MM.1S (cell line): ENCODE results near the gene JAKMIP3.

ENCODE experiments used
- DNase-seq: peaks from one replicate; pipeline ENCODE4 v3.0.0-alpha.2; 2015
- H2AFZ ChIP-seq: fragments of 300-600 bp; sonication (generic); 2 replicates; pipeline ENCODE4 v1.6.0; 2016; ENCODE audit warnings: antibody characterized with exemption, low read length
- H3F3A ChIP-seq: fragments of 300-600 bp; sonication (generic); 2 replicates; pipeline ENCODE4 v1.6.1; 2016; ENCODE audit warnings: mild to moderate bottlenecking, antibody characterized with exemption, low read length, moderate library complexity, mixed read lengths; ENCODE audit not compliant: insufficient read depth
- H3K27ac ChIP-seq: fragments of 300-600 bp; sonication (generic); 2 replicates; pipeline ENCODE4 v1.5.1; 2016; ENCODE audit warnings: mild to moderate bottlenecking, low read length
- H3K27me3 ChIP-seq: fragments of 300-600 bp; sonication (generic); replicated peaks from 2 replicates; pipeline ENCODE4 v1.6.0; 2016; ENCODE audit warnings: low read length; ENCODE audit not compliant: insufficient read depth
- H3K36me3 ChIP-seq: fragments of 300-600 bp; sonication (generic); replicated peaks from 2 replicates; pipeline ENCODE4 v1.6.1; 2016; ENCODE audit warnings: mild to moderate bottlenecking, low read length, mixed read lengths; ENCODE audit not compliant: insufficient read depth
- H3K4me1 ChIP-seq: fragments of 300-600 bp; sonication (generic); 2 replicates; pipeline ENCODE4 v1.6.1; 2016; ENCODE audit warnings: low read length, mixed read lengths
- H3K4me2 ChIP-seq: fragments of 300-600 bp; sonication (generic); 2 replicates; pipeline ENCODE4 v1.6.0; 2016; ENCODE audit warnings: low read depth, low read length
- H3K4me3 ChIP-seq: fragments of 300-600 bp; sonication (generic); 2 replicates; pipeline ENCODE4 v1.5.1; 2016; ENCODE audit warnings: low read length, mixed read lengths
- H3K79me2 ChIP-seq: fragments of 300-600 bp; sonication (generic); 2 replicates; pipeline ENCODE4 v1.6.1; 2016; ENCODE audit warnings: mixed run types, low read length, mixed read lengths
- H3K9ac ChIP-seq: fragments of 300-600 bp; sonication (generic); 2 replicates; pipeline ENCODE4 v1.6.1; 2016; ENCODE audit warnings: low read length, mixed read lengths
- H3K9me2 ChIP-seq: fragments of 300-600 bp; sonication (generic); replicated peaks from 2 replicates; pipeline ENCODE4 v1.6.1; 2016; ENCODE audit warnings: mild to moderate bottlenecking, low read length, mixed read lengths; ENCODE audit not compliant: insufficient read depth
- H3K9me3 ChIP-seq: fragments of 300-600 bp; sonication (generic); replicated peaks from 2 replicates; pipeline ENCODE4 v1.6.1; 2016; ENCODE audit warnings: mild to moderate bottlenecking, low read length, mixed read lengths; ENCODE audit not compliant: insufficient read depth
- H4K20me1 ChIP-seq: fragments of 300-600 bp; sonication (generic); 2 replicates; pipeline ENCODE4 v1.6.1; 2016; ENCODE audit warnings: mild to moderate bottlenecking, low read length, moderate library complexity, mixed read lengths; ENCODE audit not compliant: insufficient read depth
- CTCF ChIP-seq: fragments of 300-600 bp; sonication (generic); IDR thresholded peaks from 2 replicates; pipeline ENCODE4 v1.5.1; 2016; ENCODE audit warnings: antibody characterized with exemption, low read length, mixed read lengths
- EZH2 ChIP-seq: fragments of 300-600 bp; sonication (generic); optimal IDR thresholded peaks from 2 replicates; pipeline ENCODE3; 2017; ENCODE audit warnings: low read depth, mild to moderate bottlenecking, antibody characterized with exemption, low read length, mixed read lengths
- EZH2phosphoT487 ChIP-seq: fragments of 300-600 bp; sonication (generic); IDR thresholded peaks from 2 replicates; pipeline ENCODE4 v1.6.1; 2018; ENCODE audit warnings: antibody characterized with exemption, low read length

Gene JAKMIP3

DNA sequence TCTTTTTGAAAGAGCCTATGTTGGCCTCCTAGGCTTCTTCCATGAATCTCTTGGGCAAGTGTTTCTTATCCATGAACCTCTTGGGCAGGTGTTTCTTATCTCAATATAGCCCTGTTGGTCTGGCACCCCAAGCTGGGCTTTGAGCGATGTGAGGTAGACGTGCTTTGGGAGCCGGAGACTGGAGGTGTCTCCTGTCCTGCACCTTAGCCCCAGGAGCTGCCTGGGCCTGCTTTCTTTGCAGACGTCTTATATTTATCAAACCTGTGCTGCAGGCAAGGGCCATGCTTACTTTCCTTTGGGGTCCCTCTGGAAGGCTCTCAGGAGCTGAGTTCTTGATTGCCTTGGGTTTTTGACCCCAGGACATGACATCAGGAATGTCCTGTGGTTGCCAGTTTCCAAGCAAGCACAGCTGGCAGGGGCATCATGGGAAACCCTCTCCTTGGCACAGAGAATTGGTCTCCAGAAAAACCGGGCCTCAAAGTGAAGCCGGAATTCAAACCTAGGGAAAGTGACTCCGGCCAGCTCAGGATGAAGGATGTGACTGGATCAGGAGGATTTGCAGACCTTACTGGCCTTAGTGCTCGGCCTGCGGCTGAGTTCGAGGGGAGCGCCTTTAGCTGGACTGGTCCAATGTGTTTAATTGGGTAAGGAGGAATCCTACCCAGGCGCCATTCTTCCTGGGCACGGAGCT, 2.8 kb downstream of the JAKMIP3 start:
- no peak for DNase-seq
- Histone ChIP-seq H4K20me1 (no peaks in the 10 kb centered on the region), H3K79me2 (no peaks in the 10 kb centered on the region), H3K4me2 (no peak overlapping the region), H3K4me3 (no peak overlapping the region), H3K9ac (no peak overlapping the region), H3K9me2 (no peaks in the 10 kb centered on the region), H3K27me3 (peaks cover 41% of the 10 kb centered on the region), H3F3A (no peaks in the 10 kb centered on the region), H3K4me1 (no peaks in the 10 kb centered on the region), H3K9me3 (no peaks in the 10 kb centered on the region), H3K36me3 (no peaks in the 10 kb centered on the region), H3K27ac (no peak overlapping the region), H2AFZ (no peak overlapping the region)
- TF ChIP-seq EZH2 = no peak

- Histone ChIP-seq H3K27ac (no peak overlapping the region), H2AFZ (no peak overlapping the region), H3K4me3 (no peak overlapping the region), H3F3A (no peaks in the 10 kb centered on the region), H4K20me1 (no peaks in the 10 kb centered on the region), H3K4me1 (no peaks in the 10 kb centered on the region), H3K9me3 (no peaks in the 10 kb centered on the region), H3K27me3 (peaks cover 34% of the 10 kb centered on the region; the same call in 1 of the 2 replicates), H3K9me2 (no peaks in the 10 kb centered on the region), H3K4me2 (no peak overlapping the region), H3K79me2 (no peaks in the 10 kb centered on the region), H3K36me3 (no peaks in the 10 kb centered on the region), H3K9ac (no peak overlapping the region)
- no peak for DNase-seq
- TF ChIP-seq EZH2 (no peak), EZH2phosphoT487 (no peak), CTCF (no peak)
These were observed 3.5 kb downstream of the JAKMIP3 start for GRCh38 chr10:132069122-132069848.

DNA sequence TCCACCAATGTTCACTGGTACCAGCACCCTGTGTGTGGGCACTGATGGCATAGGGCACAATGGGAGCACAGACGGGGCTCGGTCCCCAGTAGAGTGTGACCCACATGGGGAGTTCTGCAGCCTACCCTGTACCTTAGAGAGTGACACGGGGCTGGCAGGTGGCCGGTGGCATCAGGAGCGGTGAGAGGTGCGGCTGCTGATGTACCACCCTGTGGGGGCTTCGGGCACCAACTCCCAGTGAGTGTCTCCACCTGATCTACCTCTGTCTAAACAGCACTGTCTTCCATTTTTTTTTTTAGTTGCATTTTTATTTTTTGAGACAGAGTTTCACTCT, 4.1 kb downstream of the JAKMIP3 start:
- no peaks in the 10 kb centered on the region for H4K20me1 ChIP-seq
- H3K4me1 ChIP-seq = no peaks in the 10 kb centered on the region
- no peak overlapping the region for H3K4me3 ChIP-seq
- no peak for DNase-seq
- H3K9me2 ChIP-seq = no peaks in the 10 kb centered on the region
- H3K9ac ChIP-seq = no peak overlapping the region
- peaks cover 28% of the 10 kb centered on the region; the same call in 1 of the 2 replicates for H3K27me3 ChIP-seq
- H3K36me3 ChIP-seq = no peaks in the 10 kb centered on the region
- H3F3A ChIP-seq = no peaks in the 10 kb centered on the region
- H2AFZ ChIP-seq = no peak overlapping the region
- no peak overlapping the region for H3K4me2 ChIP-seq
- H3K27ac ChIP-seq = no peak overlapping the region
- H3K79me2 ChIP-seq = no peaks in the 10 kb centered on the region
- H3K9me3 ChIP-seq = no peaks in the 10 kb centered on the region
- TF ChIP-seq EZH2 (no peak), CTCF (no peak), EZH2phosphoT487 (no peak)

DNA sequence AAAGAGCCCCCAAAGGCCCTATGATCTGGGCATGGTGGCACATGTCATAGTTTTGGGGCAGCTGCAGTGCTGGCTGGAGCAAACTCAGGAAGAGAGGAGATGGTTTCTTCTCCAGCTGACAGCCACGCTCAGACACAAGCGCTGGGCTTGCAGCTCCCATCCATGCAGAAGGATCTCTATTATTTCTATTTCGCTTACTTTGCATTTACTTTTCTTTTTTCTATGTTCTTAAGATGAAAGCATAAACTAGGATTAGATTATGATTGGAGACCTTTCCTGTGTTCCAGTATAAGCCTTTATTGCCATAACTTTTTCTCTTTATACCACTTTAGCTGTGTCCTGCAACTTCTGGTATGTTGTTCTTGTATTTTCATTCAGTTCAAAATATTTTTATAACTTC, 5.0 kb downstream of the JAKMIP3 start:
- no peaks in the 10 kb centered on the region for H3K4me1 ChIP-seq
- H3K4me3 ChIP-seq = no peak overlapping the region
- peaks cover 19% of the 10 kb centered on the region; the same call in 1 of the 2 replicates for H3K27me3 ChIP-seq
- no peak for DNase-seq
- TF ChIP-seq CTCF (no peak), EZH2phosphoT487 (no peak), EZH2 (no peak)
- no peaks in the 10 kb centered on the region for H3F3A ChIP-seq
- H3K79me2 ChIP-seq = no peaks in the 10 kb centered on the region
- no peak overlapping the region for H3K9ac ChIP-seq
- no peaks in the 10 kb centered on the region for H4K20me1 ChIP-seq
- no peak overlapping the region for H3K27ac ChIP-seq
- H3K9me2 ChIP-seq = no peaks in the 10 kb centered on the region
- H3K36me3 ChIP-seq = no peaks in the 10 kb centered on the region
- no peak overlapping the region for H3K4me2 ChIP-seq
- H3K9me3 ChIP-seq = no peaks in the 10 kb centered on the region
- no peak overlapping the region for H2AFZ ChIP-seq
